ENCODE data around the gene CSHL1.
A peak's percentile ranks its signal among the peaks of the same experiment; 100 is the strongest.
"Not testable (repeated sequence)": the region's sequence is repeated elsewhere in the genome, so short reads cannot be mapped to it uniquely, and the experiment has no call there.

The CSHL1 gene

GRCh38 chr17:63889026-63889848 is 21.8 kb downstream of the CSHL1 start:
- not testable (repeated sequence) for DNase-seq (ENCODE audit: low read depth, low spot score)

- not testable (repeated sequence) for DNase-seq (ENCODE audit: low read depth, low spot score)
Observed at GRCh38 chr17:63885119-63885518, 25.9 kb downstream of the CSHL1 start.

- not testable (repeated sequence) for DNase-seq (ENCODE audit: low read depth, low spot score)
Observed at GRCh38 chr17:63882626-63883126, 28.4 kb downstream of the CSHL1 start.

GRCh38 chr17:63881935-63882601 is 29.0 kb downstream of the CSHL1 start, which contains the start of gene GH2:
GH2 (minus strand) TSS chr17:63881944; CDS start chr17:63881801, 143 bp downstream.
- DNase-seq (ENCODE audit: low read depth, low spot score), result peak; percentile 38

- not testable (repeated sequence) for DNase-seq (ENCODE audit: low read depth, low spot score)
Observed at GRCh38 chr17:63881337-63881736, 29.7 kb downstream of the CSHL1 start.

DNA sequence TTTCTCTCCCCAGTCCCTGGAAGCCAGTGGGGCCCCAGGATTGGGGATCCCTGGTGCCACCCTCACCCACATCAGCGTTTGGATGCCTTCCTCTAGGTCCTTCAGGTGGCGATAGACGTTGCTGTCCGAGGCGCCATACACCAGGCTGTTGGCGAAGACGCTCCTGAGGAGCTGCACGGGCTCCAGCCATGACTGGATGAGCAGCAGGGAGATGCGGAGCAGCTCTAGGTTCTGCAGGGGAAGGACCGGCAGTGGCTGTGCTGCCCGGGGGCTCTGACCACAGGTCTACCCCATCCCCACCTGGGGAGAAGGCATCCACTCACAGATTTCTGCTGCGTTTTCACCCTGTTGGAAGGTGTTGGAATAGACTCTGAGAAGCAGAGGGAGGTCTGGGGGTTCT is 30.4 kb downstream of the CSHL1 start:
- DNase-seq (ENCODE audit: low read depth, low spot score), result no peak

DNA sequence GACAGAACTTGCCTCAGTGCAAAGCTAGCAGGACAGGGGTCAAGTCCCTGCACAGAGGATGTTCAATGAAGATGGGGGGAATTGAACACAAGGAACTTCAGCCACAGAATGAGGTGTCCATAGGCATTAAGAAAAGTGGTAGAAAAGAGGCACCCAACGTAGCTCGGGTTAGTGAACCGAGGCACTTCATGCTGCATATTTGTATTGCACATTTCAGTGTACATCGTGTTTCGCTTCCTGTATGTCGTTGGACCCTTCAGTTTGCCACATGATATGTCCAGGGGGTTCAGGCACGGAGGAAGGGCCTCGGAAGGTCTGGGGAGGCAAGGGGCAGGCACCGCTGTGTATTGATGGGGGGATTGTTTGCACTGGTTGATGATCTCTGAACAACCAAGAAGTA is 32.6 kb downstream of the CSHL1 start:
- not testable (repeated sequence) for DNase-seq (ENCODE audit: low read depth, low spot score)

- DNase-seq (ENCODE audit: low read depth, low spot score), result not testable (repeated sequence)
Observed at GRCh38 chr17:63874693-63875092, 36.4 kb downstream of the CSHL1 start.

GRCh38 chr17:63874061-63874626 is 36.9 kb downstream of the CSHL1 start:
- DNase-seq (ENCODE audit: low read depth, low spot score), result not testable (repeated sequence)

DNA sequence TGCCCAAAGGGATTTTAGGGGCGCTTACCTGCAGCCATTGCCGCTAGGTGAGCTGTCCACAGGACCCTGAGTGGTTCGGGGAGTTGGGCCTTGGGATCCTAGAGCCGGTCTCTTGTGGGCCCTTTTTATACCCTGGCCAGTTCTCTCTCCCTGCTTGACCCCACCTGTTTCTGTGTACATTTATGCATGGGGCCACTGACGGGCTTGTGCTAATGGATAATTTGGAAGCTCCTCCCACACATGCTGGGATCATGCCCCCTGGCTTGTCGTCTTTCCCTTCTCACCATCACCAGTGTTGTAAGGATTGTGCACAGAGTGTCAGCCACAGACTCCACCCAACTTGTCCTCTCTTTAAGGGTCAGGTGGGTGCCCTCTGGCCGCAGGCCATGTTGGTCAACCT is 37.5 kb downstream of the CSHL1 start, which contains the start of gene CSH2:
Gene CSH2 (minus strand): TSS at position 101 of the 400 bp plus-strand sequence. CDS start 63 bp downstream, at position 38.
- not testable (repeated sequence) for DNase-seq (ENCODE audit: low read depth, low spot score)

DNA sequence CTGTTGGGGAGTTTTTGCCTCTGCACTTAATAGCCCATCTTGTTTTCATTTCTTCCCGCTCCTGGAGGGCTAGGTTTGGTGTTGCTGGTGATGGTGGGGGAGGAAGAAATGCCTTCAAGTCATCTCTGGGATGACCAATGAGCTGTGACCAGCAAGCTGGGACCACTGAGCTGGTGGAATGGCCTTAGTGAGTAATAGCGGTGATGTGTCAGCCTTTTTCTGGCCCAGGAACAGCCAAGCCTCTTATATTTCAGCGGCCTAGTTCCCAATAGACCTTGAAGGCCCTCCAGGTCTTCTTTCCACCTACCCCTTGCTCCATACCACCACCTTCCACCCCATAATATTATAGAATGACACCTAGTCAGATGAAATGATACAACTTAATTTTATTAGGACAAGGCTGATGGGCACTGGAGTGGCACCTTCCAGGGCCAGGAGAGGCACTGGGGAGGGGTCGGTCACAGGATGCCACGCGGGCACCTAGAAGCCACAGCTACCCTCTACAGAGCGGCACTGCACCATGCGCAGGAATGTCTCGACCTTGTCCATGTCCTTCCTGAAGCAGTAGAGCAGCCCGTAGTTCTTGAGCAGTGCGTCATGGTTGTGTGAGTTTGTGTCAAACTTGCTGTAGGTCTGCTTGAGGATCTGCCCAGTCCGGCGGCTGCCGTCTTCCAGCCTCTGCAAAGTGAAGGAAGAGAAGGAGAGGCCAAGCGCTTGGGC is 39.3 kb downstream of the CSHL1 start:
- not testable (repeated sequence) for DNase-seq (ENCODE audit: low read depth, low spot score)

- not testable (repeated sequence) for DNase-seq (ENCODE audit: low read depth, low spot score)
Observed at GRCh38 chr17:63870292-63870665, 40.8 kb downstream of the CSHL1 start.

- DNase-seq (ENCODE audit: low read depth, low spot score), result not testable (repeated sequence)
Observed at GRCh38 chr17:63869491-63870291, 41.4 kb downstream of the CSHL1 start.

DNA sequence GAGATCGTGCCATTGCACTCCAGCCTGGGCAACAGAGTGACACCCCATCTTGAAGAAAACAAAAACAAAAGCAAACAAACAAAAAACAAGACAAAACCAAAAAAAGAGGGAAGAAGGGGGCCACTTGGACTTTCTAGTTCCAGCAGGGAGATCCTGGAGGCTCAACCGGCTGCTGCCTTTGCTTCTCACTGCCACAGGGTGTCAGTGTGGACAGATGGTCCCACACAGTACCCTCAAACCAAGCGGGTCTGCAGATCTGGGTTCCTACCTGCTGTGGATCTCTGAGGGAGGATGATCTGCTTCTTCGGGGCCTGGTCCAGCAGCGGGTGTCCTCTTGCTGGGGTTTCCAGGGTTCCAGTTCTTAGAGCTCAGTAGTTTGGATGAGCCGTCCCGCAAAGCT is 44.4 kb downstream of the CSHL1 start:
- not testable (repeated sequence) for DNase-seq (ENCODE audit: low read depth, low spot score)
